PFSK-1 (cell line): ENCODE results near the gene SGSH.

Experiments used
- FOXP2 ChIP-seq: optimal IDR thresholded peaks from 2 replicates; pipeline ENCODE3; 2011; ENCODE audit warnings: borderline replicate concordance, control low read depth, inconsistent platforms; ENCODE audit not compliant: insufficient read depth; ENCODE audit errors: extremely low read length, extremely low read depth
- POLR2AphosphoS5 ChIP-seq: IDR thresholded peaks from 2 replicates; pipeline ENCODE4 v1.6.1; 2012; ENCODE audit warnings: low read depth, mild to moderate bottlenecking, control low read depth, low read length, moderate library complexity
- SIN3A ChIP-seq: IDR thresholded peaks from 2 replicates; pipeline ENCODE4 v1.6.1; 2012; ENCODE audit warnings: mild to moderate bottlenecking, low read length, moderate library complexity, borderline replicate concordance; ENCODE audit not compliant: insufficient read depth
- TAF1 ChIP-seq: IDR thresholded peaks from 2 replicates; pipeline ENCODE4 v1.6.1; 2012; ENCODE audit warnings: low read length, control low read depth, borderline replicate concordance; ENCODE audit not compliant: insufficient read depth
- TF ChIP-seq, protein P1 (sequence below), 2 experiments: IDR thresholded peaks; 2 replicates each; pipeline versions ENCODE4 v1.6.1 to v1.8.0; 2011 to 2012; ENCODE audit warnings: low read depth in 2 of 2, low read length in 2 of 2, control low read depth in 1 of 2, inconsistent platforms in 1 of 2, mild to moderate bottlenecking in 1 of 2, moderate library complexity in 1 of 2; ENCODE audit not compliant: insufficient read depth in 1 of 2

Gene SGSH

DNA sequence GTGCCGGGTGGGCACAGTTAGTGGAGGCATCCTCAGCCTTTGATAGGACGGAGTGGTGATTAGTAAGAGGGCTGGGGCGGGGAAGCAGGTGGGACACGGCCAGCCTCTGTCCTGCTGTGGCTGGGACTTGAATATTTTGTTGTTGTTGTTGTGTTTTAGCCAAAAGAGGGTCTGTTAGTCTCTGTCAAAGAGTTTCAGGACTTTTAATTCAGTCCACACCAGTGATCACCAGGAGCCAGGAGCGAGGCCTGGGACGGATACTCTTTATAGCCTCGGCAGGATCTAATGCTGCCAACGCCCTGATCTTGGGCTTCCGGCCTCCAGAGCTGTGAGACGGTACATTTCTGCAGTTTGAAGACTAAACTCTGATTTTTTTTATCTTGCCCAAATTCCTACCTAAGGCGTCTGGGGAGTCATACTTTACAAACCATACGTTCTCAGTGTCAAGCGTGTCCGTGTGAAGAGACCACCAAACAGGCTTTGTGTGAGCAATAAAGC, 37.6 kb upstream of the SGSH start:
- TF ChIP-seq FOXP2 (no peak), SIN3A (no peak), TAF1 (no peak), POLR2AphosphoS5 (no peak)
- TF ChIP-seq, protein P1, sequence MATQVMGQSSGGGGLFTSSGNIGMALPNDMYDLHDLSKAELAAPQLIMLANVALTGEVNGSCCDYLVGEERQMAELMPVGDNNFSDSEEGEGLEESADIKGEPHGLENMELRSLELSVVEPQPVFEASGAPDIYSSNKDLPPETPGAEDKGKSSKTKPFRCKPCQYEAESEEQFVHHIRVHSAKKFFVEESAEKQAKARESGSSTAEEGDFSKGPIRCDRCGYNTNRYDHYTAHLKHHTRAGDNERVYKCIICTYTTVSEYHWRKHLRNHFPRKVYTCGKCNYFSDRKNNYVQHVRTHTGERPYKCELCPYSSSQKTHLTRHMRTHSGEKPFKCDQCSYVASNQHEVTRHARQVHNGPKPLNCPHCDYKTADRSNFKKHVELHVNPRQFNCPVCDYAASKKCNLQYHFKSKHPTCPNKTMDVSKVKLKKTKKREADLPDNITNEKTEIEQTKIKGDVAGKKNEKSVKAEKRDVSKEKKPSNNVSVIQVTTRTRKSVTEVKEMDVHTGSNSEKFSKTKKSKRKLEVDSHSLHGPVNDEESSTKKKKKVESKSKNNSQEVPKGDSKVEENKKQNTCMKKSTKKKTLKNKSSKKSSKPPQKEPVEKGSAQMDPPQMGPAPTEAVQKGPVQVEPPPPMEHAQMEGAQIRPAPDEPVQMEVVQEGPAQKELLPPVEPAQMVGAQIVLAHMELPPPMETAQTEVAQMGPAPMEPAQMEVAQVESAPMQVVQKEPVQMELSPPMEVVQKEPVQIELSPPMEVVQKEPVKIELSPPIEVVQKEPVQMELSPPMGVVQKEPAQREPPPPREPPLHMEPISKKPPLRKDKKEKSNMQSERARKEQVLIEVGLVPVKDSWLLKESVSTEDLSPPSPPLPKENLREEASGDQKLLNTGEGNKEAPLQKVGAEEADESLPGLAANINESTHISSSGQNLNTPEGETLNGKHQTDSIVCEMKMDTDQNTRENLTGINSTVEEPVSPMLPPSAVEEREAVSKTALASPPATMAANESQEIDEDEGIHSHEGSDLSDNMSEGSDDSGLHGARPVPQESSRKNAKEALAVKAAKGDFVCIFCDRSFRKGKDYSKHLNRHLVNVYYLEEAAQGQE (IDR thresholded peaks at IDR 0.05; ENCODE audit: insufficient read depth in 1 of 2, low read depth in 2 of 2, low read length in 2 of 2) = no peak

DNA sequence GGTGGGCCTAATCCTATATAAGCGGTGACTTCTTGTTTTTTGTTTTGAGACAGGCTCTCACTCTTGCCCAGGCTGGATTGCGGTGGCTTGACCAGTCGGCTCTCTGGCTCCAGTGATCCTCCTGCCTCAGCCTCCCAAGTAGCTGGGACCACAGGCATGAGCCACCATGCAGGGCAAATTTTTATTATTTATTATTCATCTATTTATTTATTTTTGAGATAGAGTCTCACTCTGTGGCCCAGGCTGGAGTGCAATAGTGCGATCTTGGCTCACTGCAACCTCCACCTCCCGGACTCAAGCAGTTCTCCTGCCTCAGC, 35.9 kb upstream of the SGSH start:
- TF ChIP-seq, protein P1 (IDR thresholded peaks at IDR 0.05; ENCODE audit: insufficient read depth in 1 of 2, low read depth in 2 of 2, low read length in 2 of 2) = no peak
- no peak for TF ChIP-seq FOXP2
- no peak for TF ChIP-seq TAF1
- no peak for TF ChIP-seq SIN3A
- TF ChIP-seq POLR2AphosphoS5 = no peak

DNA sequence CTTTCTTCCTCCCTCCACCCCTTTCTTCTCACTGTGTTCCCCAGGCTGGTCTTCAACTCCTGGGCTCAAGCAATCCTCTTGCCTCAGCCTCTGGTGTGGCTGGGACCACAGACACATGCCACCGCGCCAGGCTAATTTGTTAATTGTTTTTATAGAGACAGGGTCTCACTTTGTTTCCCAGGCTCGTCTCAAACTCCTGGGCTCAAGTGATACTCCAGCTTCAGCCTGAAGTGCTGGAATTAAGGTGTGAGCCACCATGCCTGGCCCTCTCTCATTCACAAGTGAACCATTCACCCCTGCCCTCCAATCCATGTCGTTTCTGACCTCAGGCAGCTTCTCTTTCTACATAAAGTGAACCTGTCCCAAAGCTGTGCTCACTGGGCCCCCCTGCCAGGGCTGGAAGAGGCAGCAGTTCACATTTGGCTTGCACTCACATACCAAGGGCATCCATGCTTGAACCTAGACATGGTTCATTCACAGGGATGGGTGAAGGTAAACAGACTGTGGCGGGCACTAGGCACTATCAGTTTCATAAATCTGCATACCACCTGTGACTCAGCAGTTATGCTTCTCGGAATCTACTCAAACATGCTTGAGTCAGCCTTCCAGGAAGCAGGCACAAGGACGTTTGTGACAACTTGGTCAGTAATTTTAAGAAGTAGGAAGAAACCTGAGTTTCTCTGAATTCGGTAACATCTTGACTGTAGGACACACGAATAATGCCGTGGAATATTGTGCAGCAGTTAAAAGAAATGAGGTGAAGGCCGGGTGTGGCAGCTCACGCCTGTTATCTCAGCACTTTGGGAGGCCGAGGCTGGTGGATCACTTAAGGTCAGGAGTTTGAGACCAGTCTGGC, 34.5 kb upstream of the SGSH start:
- TF ChIP-seq FOXP2 (no peak), SIN3A (peak; percentile 58; the same call in 1 of the 2 replicates)

DNA sequence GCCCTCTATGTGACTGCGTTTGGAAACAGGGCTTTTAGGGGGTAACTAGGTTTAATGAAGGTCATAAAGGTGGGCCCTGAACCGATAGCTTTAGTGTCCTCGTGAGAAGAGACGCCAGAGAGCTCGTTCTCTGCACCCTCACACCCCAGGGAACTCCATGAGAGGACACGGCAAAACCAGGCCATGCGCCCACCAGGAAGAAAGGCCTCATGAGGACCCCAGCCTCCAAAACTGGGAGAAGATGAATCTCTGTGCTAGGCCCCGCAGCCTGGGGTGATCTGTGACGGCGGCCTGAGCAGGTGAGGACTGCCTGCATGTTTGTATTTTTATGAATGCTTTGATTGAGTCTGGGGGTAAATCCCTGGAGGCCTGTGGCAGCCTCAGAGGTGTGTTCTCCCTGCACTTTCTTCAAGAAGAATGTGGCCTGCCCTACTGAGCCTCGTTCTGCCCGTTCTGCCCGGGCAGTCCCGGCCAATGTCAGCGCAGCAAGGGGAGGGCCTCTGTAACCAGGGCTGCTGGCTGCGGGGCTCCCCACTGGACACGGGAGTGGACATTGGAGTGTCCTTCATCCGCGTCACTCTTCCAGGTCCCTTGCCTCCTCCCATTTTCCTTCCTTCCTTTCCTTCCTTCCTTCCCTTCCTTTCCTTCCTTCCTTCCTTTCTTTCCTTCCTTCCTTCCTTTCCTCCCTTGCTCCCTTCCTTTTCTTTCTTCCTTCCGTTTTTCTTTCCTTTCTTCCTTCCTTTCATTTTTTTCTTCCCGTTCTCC, 33.7 kb upstream of the SGSH start:
- TF ChIP-seq POLR2AphosphoS5 (no peak), FOXP2 (no peak), TAF1 (no peak), SIN3A (no peak)
- TF ChIP-seq, protein P1 (IDR thresholded peaks at IDR 0.05; ENCODE audit: insufficient read depth in 1 of 2, low read depth in 2 of 2, low read length in 2 of 2) = no peak

DNA sequence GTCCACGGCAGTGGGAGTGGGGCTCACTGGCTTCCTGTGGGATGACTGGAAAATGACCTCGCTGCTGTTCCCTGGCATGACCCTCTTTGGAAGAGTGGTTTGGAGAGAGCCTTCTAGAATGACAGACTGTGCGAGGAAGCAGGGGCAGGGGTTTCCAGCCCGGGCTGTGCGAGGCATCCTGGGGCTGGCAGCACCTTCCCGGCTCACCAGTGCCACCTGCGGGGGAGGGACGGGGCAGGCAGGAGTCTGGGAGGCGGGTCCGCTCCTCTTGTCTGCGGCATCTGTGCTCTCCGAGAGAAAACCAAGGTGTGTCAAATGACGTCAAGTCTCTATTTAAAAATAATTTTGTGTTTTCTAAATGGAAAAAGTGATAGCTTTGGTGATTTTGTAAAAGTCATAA, 32.7 kb upstream of the SGSH start:
- TF ChIP-seq TAF1 = no peak
- no peak for TF ChIP-seq FOXP2

DNA sequence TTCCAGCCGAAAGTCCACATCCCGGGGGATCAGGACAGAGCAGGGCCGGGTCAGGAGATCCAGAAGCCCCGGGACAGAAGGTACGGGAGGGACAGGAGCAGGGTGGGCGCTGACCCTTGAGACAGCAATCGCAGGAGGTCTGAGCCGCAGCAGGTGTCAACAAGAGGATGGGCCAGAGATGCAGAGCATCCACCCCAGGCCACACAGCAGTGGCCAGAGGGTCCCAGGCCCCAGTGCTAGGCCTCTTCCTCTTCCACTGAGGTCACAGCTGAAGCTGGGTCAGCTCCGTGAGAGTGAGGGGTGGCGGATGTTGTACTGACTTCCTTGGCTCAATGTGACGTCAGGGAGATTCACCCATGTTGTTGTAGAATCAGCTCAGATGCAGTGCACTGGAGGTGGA, 31.8 kb upstream of the SGSH start:
- TF ChIP-seq FOXP2 = no peak
- no peak for TF ChIP-seq POLR2AphosphoS5
- TF ChIP-seq, protein P1 (IDR thresholded peaks at IDR 0.05; ENCODE audit: insufficient read depth in 1 of 2, low read depth in 2 of 2, low read length in 2 of 2) = no peak
- TF ChIP-seq SIN3A = no peak
- TF ChIP-seq TAF1 = no peak
